Measurements from ENCODE around the gene GPLD1.

GRCh38 chr6:24419526-24419925 is 69.9 kb downstream of the GPLD1 start:
- TF ChIP-seq CTCF (IDR thresholded peaks at IDR 0.05) (no peak), POLR2A (IDR thresholded peaks at IDR 0.05) (no peak), POLR2AphosphoS5 (IDR thresholded peaks at IDR 0.05) (no peak)
